SKM-1 (cell line): ENCODE results near the gene RTN4RL1.
"Not testable (repeated sequence)": the region's sequence is repeated elsewhere in the genome, so short reads cannot be mapped to it uniquely, and the experiment has no call there.

ENCODE experiments used
- DNase-seq: peaks from one replicate; lab custom pipeline; 2025; ENCODE audit not compliant: unreplicated experiment; lab: John Stamatoyannopoulos, UW

The RTN4RL1 gene

GRCh38 chr17:1897105-1897656 lies 128.0 kb downstream of the RTN4RL1 start:
- DNase-seq, result no peak

DNA sequence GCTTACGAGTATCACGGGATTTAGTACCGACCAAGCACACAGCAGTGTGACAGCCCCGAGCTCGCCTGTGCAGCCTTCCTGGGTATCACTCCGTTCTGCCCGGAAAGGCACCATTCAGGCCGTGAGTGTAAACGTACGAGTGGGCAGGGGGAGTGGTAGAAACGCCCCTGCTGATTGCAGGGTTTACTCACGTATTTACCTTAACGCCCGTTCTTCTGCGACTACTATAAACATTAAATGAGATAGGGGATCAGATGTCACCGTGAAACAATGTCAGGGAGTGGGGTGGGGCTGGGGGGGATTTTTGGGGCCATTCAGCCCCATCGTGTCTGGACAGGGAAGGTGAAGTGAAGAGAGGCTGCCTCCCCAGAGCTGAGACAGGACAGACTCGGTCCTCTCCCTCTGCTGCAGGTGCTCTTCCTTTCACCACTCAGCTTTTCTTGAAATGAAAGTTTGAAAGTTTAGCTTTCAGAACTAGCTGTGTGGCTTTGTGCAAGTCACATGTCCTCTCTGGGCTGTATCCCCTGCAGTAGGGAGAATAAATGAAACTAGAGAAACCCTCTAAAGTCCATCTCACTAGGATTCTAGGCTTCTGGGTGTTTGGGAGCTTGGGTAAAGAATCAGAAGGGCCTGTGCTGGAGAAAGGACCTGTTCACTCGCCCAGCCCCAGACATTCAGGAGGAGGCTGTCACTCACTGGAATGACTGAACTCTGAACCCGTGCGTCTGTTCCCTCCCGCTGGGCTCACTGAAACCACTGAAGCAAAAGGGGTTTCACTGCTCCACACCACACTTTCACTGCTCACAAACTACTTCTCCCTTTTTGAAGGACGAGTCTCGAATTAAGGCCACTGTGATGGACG lies 128.7 kb downstream of the RTN4RL1 start:
- DNase-seq, result no peak

GRCh38 chr17:1895479-1895878 lies 129.7 kb downstream of the RTN4RL1 start:
- not testable (repeated sequence) for DNase-seq

DNA sequence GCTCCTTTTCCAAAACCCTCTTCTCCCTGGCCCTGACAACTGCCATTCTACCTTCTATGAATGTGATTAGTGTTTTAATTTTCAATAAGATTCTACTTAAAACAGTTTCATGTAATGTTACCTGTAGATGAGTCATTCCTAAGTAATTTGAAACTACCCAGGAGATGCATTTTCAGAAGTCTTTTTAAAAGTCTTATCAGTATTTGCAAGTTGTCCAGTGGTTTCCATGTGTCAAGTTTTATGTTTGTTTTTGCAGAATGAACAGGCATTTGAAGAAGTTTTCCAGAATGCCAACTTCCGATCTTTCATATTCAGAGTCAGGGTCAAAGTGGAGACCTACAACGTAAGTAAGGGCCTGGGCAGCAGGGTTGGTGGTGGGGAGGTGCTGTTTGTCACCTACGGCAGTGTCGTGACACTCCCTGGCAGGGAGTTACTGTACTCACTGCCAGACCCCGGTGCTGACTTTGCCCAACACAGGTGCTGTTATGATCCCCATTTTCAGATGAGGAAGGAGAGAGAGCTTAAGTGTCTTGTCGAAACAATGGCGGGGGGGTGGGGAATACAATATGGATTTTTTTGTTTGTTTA lies 130.3 kb downstream of the RTN4RL1 start:
- DNase-seq, result no peak

- no peak for DNase-seq
These were observed 134.2 kb downstream of the RTN4RL1 start for GRCh38 chr17:1890758-1891450.

GRCh38 chr17:1888741-1889140 lies 136.4 kb downstream of the RTN4RL1 start:
- DNase-seq, result no peak
